Karpas-422 (cell line): ENCODE data around the gene PTH1R. TPM values are rescaled to one million over a fixed set of nuclear protein-coding genes. Genes with fewer than 3 reads are reported as not detected.

Source experiments
- DNase-seq: peaks from one replicate; pipeline ENCODE4 v3.0.0-alpha.2; 2015
- H2AFZ ChIP-seq: fragments of 200-600 bp; sonication (generic); 2 replicates; pipeline ENCODE4 v1.6.1; 2014; ENCODE audit warnings: antibody characterized with exemption, low read length, mixed read lengths
- H3K27ac ChIP-seq: fragments of 200-600 bp; sonication (generic); 2 replicates; pipeline ENCODE4 v1.5.1; 2014; ENCODE audit warnings: mild to moderate bottlenecking, low read length, moderate library complexity
- H3K27me3 ChIP-seq: fragments of 200-600 bp; sonication (generic); 2 replicates; pipeline ENCODE4 v1.6.1; 2014; ENCODE audit warnings: low read length, mixed read lengths
- H3K36me3 ChIP-seq: fragments of 200-600 bp; sonication (generic); 2 replicates; pipeline ENCODE4 v1.6.1; 2014; ENCODE audit warnings: low read length, mixed read lengths; ENCODE audit not compliant: insufficient read depth
- H3K4me1 ChIP-seq: fragments of 200-600 bp; sonication (generic); 2 replicates; pipeline ENCODE4 v1.6.1; 2014; ENCODE audit warnings: mild to moderate bottlenecking, low read length, mixed read lengths
- H3K4me2 ChIP-seq: fragments of 200-600 bp; sonication (generic); 2 replicates; pipeline ENCODE4 v1.6.1; 2014; ENCODE audit warnings: low read length, low read depth, mild to moderate bottlenecking; ENCODE audit not compliant: poor library complexity, severe bottlenecking
- H3K4me3 ChIP-seq: fragments of 200-600 bp; sonication (generic); 2 replicates; pipeline ENCODE4 v1.5.1; 2014; ENCODE audit warnings: mild to moderate bottlenecking, antibody characterized with exemption, low read length, mixed read lengths
- H3K79me2 ChIP-seq: fragments of 200-600 bp; sonication (generic); 2 replicates; pipeline ENCODE4 v1.6.1; 2014; ENCODE audit warnings: mild to moderate bottlenecking, low read length, mixed read lengths
- H3K9ac ChIP-seq: fragments of 200-600 bp; sonication (generic); 2 replicates; pipeline ENCODE4 v1.6.0; 2014; ENCODE audit warnings: low read length
- H3K9me2 ChIP-seq: fragments of 200-600 bp; sonication (generic), shearing (Covaris generic); replicated peaks from 2 replicates; pipeline ENCODE4 v1.6.0; 2014; ENCODE audit warnings: mild to moderate bottlenecking, low read length, moderate library complexity; ENCODE audit not compliant: insufficient read depth
- H3K9me3 ChIP-seq: fragments of 300-700, 200-600 bp; sonication (generic); 2 replicates; pipeline ENCODE4 v1.6.1; 2014; ENCODE audit warnings: low read length, mixed read lengths
- H4K20me1 ChIP-seq: fragments of 200-600 bp; sonication (generic); 2 replicates; pipeline ENCODE4 v1.6.1; 2014; ENCODE audit warnings: mild to moderate bottlenecking, antibody characterized with exemption, low read length, low read depth; ENCODE audit not compliant: insufficient read depth
- total RNA-seq: library from RNA; depleted of rRNA; stranded (reverse); fragments of >200 nt; shearing (Covaris generic); gene quantifications from 2 replicates; pipeline ENCODE4 v1.2.3, GENCODE V29; 2014; ENCODE audit warnings: low replicate concordance

The PTH1R gene
- total RNA-seq, 1 experiment from 2014 or later, result not detected

DNA sequence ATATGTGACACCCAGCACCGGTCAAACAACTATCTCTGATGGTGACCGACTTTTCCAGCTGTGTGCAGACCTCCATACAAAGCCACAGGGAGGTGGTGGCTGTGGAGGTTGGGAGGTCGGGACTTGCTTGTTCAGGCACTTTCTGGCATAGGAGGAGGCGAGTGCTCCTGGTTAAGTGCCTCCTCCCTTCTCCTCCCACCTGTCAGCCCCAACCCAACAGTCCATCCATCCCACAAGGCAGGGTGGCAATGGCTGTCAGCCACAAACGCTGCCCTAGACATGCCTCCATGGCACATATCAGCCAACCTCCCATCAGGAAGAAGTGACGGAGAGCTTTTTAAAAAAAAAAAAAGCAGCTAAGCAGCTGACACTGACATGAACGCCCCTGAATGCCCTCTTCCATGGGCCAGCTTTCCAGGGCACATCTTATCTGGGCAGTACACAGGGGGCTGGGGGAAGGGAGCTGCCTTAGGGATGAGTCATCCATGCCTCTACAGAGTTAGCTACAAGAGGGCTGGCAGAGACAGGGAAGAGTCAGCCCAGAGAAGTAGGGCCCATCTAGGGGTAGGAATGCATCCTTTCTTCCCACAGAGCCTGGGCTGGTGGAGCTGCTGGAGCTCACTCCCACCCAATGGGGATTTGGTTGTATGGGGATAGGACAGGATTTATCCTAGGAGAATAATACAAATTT is 57.8 kb downstream of the PTH1R start:
- DNase-seq, result no peak
- H3K27ac ChIP-seq, result peak overlapping the region; percentile 99
- no peak overlapping the region for H3K4me3 ChIP-seq
- peaks cover 20% of the 10 kb centered on the region; the same call in 1 of the 2 replicates for H3K36me3 ChIP-seq
- H3K27me3 ChIP-seq, result no peaks in the 10 kb centered on the region
- no peaks in the 10 kb centered on the region for H3K9me2 ChIP-seq
- no peak overlapping the region for H2AFZ ChIP-seq
- H3K79me2 ChIP-seq, result peaks cover 90% of the 10 kb centered on the region
- peak overlapping the region; percentile 67 for H3K9ac ChIP-seq
- no peaks in the 10 kb centered on the region for H4K20me1 ChIP-seq
- H3K4me2 ChIP-seq, result peak overlapping the region; percentile 55
- H3K4me1 ChIP-seq, result peaks cover 100% of the 10 kb centered on the region
- no peaks in the 10 kb centered on the region for H3K9me3 ChIP-seq

DNA sequence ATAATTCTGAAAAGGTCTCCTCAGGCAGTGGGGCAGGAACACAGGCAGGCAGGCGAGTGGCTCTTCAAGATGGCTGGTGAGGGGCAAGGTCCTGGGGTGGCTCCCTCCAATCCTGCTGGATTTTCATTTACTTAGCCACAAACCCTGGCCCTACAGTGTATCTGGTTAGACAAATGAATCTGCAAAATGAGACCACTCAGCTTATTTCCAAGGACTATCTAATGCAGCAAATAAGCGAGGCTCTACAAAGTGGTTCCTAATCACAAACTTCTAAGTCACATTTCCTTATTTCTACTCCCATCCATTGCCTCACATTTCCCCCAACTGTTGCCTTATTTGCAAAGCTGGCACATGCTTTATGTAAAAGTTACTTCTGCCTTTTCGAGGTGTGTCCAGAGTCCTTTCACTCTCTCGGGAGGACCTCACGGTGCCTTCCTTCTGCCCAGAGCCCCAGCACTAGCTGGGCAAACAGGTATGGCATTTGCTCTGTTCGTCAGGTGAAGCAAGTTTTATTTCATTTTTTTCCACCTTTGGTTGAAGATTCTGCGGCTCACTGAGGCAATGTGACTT is 58.6 kb downstream of the PTH1R start:
- H3K36me3 ChIP-seq, result peaks cover 25% of the 10 kb centered on the region; the same call in 1 of the 2 replicates
- H3K4me2 ChIP-seq, result peak overlapping the region; percentile 55
- H3K27ac ChIP-seq, result peak overlapping the region; percentile 99

DNA sequence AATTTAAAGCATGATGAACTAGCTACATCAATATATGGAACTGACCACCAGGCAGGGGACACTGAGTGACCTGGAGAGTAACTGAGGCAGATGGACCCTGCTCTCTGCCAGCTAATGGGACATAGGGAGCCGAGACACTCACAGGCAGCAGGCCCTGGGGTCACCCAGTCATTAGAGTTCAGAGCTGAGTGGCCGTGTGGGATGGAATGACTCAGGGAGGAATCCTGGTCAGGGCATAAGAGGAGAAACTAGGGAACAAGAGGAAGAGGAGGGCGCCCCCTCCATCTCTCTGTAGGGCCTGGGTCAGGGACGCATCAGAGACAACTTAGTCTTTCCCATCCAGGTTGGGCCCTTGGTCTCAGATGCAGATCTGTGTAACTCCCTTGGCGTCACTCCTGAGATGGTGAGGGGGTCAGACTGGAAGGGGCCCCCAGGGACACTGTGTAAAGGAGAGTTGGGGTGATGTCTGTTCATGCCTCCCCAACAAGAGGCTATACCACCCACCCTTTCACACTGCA is 59.3 kb downstream of the PTH1R start:
- no peaks in the 10 kb centered on the region for H4K20me1 ChIP-seq
- H3K27ac ChIP-seq, result peak overlapping the region; percentile 99
- peaks cover 90% of the 10 kb centered on the region for H3K79me2 ChIP-seq
- H2AFZ ChIP-seq, result no peak overlapping the region
- H3K27me3 ChIP-seq, result no peaks in the 10 kb centered on the region
- H3K4me3 ChIP-seq, result no peak overlapping the region; the same call in 1 of the 2 replicates
- H3K4me2 ChIP-seq, result peak overlapping the region; percentile 55
- H3K4me1 ChIP-seq, result peaks cover 98% of the 10 kb centered on the region
- H3K9me2 ChIP-seq, result no peaks in the 10 kb centered on the region
- peaks cover 21% of the 10 kb centered on the region; the same call in 1 of the 2 replicates for H3K36me3 ChIP-seq
- H3K9ac ChIP-seq, result peak overlapping the region; percentile 67
- no peaks in the 10 kb centered on the region for H3K9me3 ChIP-seq
- no peak for DNase-seq

More for the DNA sequence above, 58.6 kb downstream of the PTH1R start:
- Histone ChIP-seq H3K9ac (peak overlapping the region; percentile 67), H2AFZ (no peak overlapping the region), H3K4me3 (no peak overlapping the region), H3K4me1 (peaks cover 100% of the 10 kb centered on the region), H3K9me2 (no peaks in the 10 kb centered on the region), H3K79me2 (peaks cover 92% of the 10 kb centered on the region), H3K9me3 (no peaks in the 10 kb centered on the region), H4K20me1 (no peaks in the 10 kb centered on the region), H3K27me3 (no peaks in the 10 kb centered on the region)
- DNase-seq, result peak; percentile 69

DNA sequence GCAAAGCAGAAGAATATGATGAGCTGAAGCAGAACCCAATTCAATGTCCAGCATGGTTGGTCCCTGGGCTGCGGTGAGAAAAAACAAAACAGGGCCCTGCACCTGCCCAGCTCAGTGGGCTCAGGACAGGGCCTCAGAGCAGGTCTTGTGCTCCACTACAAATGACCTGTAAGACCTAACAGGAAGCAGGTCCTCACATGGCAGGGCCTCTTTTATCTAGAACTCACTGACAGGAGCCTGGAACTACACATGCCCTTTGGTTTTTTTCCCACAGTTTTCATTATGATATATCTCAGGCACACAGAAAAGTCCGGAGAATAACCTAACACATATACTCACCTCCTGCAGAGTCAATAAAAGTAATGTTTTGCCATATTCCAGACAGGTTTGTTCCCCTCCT is 60.6 kb downstream of the PTH1R start:
- no peaks in the 10 kb centered on the region for H3K9me2 ChIP-seq
- H3K79me2 ChIP-seq, result peaks cover 90% of the 10 kb centered on the region
- H3K4me2 ChIP-seq, result peak overlapping the region; percentile 55
- H4K20me1 ChIP-seq, result no peaks in the 10 kb centered on the region; the same call in 1 of the 2 replicates
- H2AFZ ChIP-seq, result no peak overlapping the region
- H3K27ac ChIP-seq, result peak overlapping the region; percentile 99
- DNase-seq, result no peak
- H3K27me3 ChIP-seq, result no peaks in the 10 kb centered on the region
- H3K9me3 ChIP-seq, result no peaks in the 10 kb centered on the region
- H3K36me3 ChIP-seq, result peaks cover 21% of the 10 kb centered on the region; the same call in 1 of the 2 replicates
- H3K4me3 ChIP-seq, result no peak overlapping the region
- H3K9ac ChIP-seq, result peak overlapping the region; percentile 67
- peaks cover 98% of the 10 kb centered on the region for H3K4me1 ChIP-seq

DNA sequence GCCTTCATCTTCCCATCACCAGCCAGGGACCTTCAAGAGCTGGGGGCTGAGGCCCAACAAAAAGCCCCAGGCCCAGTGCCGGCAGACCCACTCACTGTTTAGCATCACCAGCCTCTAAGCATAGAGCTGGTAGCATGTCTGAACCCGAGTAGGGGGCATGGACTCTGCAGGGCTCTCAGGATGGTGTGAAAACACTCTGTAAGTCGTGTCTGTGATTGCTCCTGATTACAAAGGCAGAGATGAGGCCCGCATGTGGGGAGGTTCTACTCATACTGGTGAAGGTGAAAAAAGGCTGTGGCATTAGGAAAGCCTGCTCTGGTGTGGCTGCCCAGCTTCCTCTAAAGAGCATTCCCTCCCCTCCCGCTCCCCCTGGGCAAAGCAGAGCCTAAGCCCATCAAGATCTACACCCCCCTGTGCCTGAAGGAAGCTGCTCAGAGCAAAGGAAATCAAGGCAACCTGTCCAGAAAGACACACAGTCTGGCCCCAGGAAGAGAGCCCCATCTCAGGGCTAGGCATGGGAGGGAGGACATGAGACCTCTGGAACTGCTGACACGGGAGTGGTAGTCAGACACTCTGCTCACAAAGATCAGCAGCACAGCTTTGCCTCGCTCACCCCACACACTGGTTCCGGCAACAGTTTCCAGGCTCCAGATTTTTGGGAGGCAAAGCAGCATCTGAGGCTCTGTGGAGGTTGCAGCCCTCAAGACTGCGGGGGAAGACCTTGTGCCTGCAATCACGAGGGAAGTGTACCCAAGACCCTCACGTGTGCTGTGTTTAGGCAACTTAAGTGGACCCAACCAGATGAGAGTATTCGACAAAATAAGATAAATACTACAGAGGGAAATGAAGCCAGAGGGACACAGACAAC is 62.3 kb downstream of the PTH1R start:
- Histone ChIP-seq H3K9ac (peak overlapping the region; percentile 42), H3K4me3 (no peak overlapping the region), H3K4me1 (peaks cover 98% of the 10 kb centered on the region), H3K27me3 (no peaks in the 10 kb centered on the region), H2AFZ (no peak overlapping the region), H3K9me3 (no peaks in the 10 kb centered on the region), H3K4me2 (peak overlapping the region; percentile 55), H3K79me2 (peaks cover 97% of the 10 kb centered on the region), H3K27ac (peak overlapping the region; percentile 99), H3K36me3 (peaks cover 21% of the 10 kb centered on the region; the same call in 1 of the 2 replicates), H4K20me1 (no peaks in the 10 kb centered on the region; the same call in 1 of the 2 replicates), H3K9me2 (no peaks in the 10 kb centered on the region)
- DNase-seq, result peak; percentile 41

DNA sequence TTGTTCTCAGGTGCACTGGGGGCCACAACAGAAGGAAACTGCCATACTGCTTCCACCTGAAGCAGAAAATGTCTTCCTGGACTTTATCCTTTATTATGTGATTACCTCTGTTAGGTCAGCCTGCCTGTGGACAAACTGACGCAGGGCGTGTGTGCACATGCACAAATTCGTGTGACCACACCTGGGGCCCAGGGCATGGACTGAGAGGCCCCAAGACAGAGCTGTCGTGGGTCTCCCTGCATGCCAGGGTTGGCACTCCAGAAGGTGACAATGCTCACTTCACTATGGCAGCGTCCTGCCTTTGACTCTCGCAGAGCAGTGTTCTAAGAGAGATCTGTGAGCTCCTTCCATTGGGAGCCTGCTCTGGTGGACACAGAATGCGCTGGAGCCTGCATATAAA is 64.6 kb downstream of the PTH1R start:
- Histone ChIP-seq H3K4me1 (peaks cover 98% of the 10 kb centered on the region), H3K27me3 (no peaks in the 10 kb centered on the region), H3K27ac (peak overlapping the region; percentile 74), H4K20me1 (peaks cover 6% of the 10 kb centered on the region; the same call in 1 of the 2 replicates), H3K36me3 (peaks cover 27% of the 10 kb centered on the region), H3K79me2 (peaks cover 97% of the 10 kb centered on the region), H3K9me2 (no peaks in the 10 kb centered on the region), H2AFZ (no peak overlapping the region), H3K9me3 (no peaks in the 10 kb centered on the region), H3K4me3 (no peak overlapping the region), H3K4me2 (no peak overlapping the region), H3K9ac (no peak overlapping the region)
- no peak for DNase-seq

DNA sequence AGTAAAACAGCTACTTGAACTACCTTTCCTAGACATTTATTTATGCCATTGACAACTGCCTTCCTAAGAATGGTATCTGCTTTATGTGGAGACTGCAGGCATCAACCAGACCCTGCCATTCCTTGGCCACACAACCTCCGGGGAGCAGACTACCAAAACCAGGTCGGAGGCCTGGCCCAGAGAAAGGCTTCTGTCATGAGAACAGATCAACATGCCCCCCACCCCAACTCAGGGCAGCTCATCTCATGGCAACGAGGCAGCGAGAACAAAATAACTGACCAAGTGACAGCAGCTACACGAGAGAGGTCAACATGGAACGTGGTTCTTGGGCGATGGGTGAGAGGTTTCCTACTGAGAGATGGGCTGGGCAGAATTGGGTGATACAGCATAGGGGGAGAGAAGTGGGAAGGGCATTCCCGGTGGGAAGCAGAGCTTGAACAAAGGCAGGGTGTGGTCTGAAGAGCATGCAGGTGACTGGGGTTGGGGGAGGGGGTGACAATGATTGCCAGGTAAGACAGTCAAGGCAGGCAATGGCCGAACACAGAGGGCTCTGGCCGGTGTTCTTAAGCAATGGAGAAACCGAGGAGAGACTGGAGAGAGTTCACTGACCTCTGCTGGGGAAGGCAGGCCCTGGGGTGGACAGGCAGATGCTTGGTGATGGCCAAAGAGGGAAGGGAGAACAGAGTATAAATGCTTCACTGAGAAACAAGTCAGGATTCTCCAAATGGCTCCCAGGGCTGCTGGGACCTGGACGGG is 65.1 kb downstream of the PTH1R start:
- peak overlapping the region; percentile 74 for H3K27ac ChIP-seq
- no peak overlapping the region for H3K9ac ChIP-seq
- H3K36me3 ChIP-seq, result peaks cover 29% of the 10 kb centered on the region
- peaks cover 6% of the 10 kb centered on the region; the same call in 1 of the 2 replicates for H4K20me1 ChIP-seq
- H3K9me2 ChIP-seq, result no peaks in the 10 kb centered on the region
- no peak overlapping the region for H2AFZ ChIP-seq
- no peak overlapping the region for H3K4me3 ChIP-seq
- H3K4me2 ChIP-seq, result no peak overlapping the region
- H3K79me2 ChIP-seq, result peaks cover 97% of the 10 kb centered on the region
- no peaks in the 10 kb centered on the region for H3K27me3 ChIP-seq
- DNase-seq, result no peak
- peaks cover 98% of the 10 kb centered on the region for H3K4me1 ChIP-seq
- H3K9me3 ChIP-seq, result no peaks in the 10 kb centered on the region
